ENCODE data around the gene WDFY2.

Gene WDFY2

GRCh38 chr13:51668580-51669195, 84.4 kb downstream of the WDFY2 start:
- Histone ChIP-seq H3K9me3 (ENCODE audit: control insufficient read depth, low read length) (no peaks in the 10 kb centered on the region), H3K36me3 (ENCODE audit: control insufficient read depth, insufficient read depth, low read length) (no peaks in the 10 kb centered on the region), H3K4me3 (ENCODE audit: extremely low read depth, insufficient read depth, low read length, poor library complexity, severe bottlenecking) (no peak overlapping the region), H3K27ac (ENCODE audit: low read depth, low read length, severe bottlenecking) (no peak overlapping the region), H3K4me1 (ENCODE audit: control insufficient read depth, insufficient read depth, low read length, poor library complexity, severe bottlenecking) (peaks cover 7% of the 10 kb centered on the region)
- WGBS, 2 experiments (ENCODE audit: insufficient coverage in 2 of 2) = 90 to 100% methylated on average over 2 to 3 of the region's 6 CpGs

GRCh38 chr13:51673165-51673564, 88.9 kb downstream of the WDFY2 start:
- H3K4me3 ChIP-seq (ENCODE audit: extremely low read depth, insufficient read depth, low read length, poor library complexity, severe bottlenecking) = no peak overlapping the region
- peaks cover 12% of the 10 kb centered on the region for H3K4me1 ChIP-seq (ENCODE audit: control insufficient read depth, insufficient read depth, low read length, poor library complexity, severe bottlenecking)
- no peak overlapping the region for H3K27ac ChIP-seq (ENCODE audit: low read depth, low read length, severe bottlenecking)
- H3K36me3 ChIP-seq (ENCODE audit: control insufficient read depth, insufficient read depth, low read length) = no peaks in the 10 kb centered on the region
- H3K9me3 ChIP-seq (ENCODE audit: control insufficient read depth, low read length) = no peaks in the 10 kb centered on the region
- WGBS, 2 experiments (ENCODE audit: insufficient coverage in 2 of 2) = 100% methylated on average over 1 of the region's 2 CpGs; no CpG with 5 or more reads in 1 of the 2 experiments

- Histone ChIP-seq H3K4me1 (ENCODE audit: control insufficient read depth, insufficient read depth, low read length, poor library complexity, severe bottlenecking) (peaks cover 12% of the 10 kb centered on the region), H3K4me3 (ENCODE audit: extremely low read depth, insufficient read depth, low read length, poor library complexity, severe bottlenecking) (no peak overlapping the region), H3K36me3 (ENCODE audit: control insufficient read depth, insufficient read depth, low read length) (no peaks in the 10 kb centered on the region), H3K27ac (ENCODE audit: low read depth, low read length, severe bottlenecking) (no peak overlapping the region), H3K9me3 (ENCODE audit: control insufficient read depth, low read length) (no peaks in the 10 kb centered on the region)
- WGBS, 2 experiments (ENCODE audit: insufficient coverage in 2 of 2) = 89 to 100% methylated on average over 1 to 4 of the region's 5 CpGs
These were observed 90.0 kb downstream of the WDFY2 start for GRCh38 chr13:51674276-51674675.

GRCh38 chr13:51675385-51675784, 91.1 kb downstream of the WDFY2 start:
- H3K9me3 ChIP-seq (ENCODE audit: control insufficient read depth, low read length) = no peaks in the 10 kb centered on the region
- H3K4me1 ChIP-seq (ENCODE audit: control insufficient read depth, insufficient read depth, low read length, poor library complexity, severe bottlenecking) = peaks cover 12% of the 10 kb centered on the region
- no peak overlapping the region for H3K27ac ChIP-seq (ENCODE audit: low read depth, low read length, severe bottlenecking)
- no peaks in the 10 kb centered on the region for H3K36me3 ChIP-seq (ENCODE audit: control insufficient read depth, insufficient read depth, low read length)
- no peak overlapping the region for H3K4me3 ChIP-seq (ENCODE audit: extremely low read depth, insufficient read depth, low read length, poor library complexity, severe bottlenecking)
- WGBS, 2 experiments (ENCODE audit: insufficient coverage in 2 of 2) = 100% methylated on average over 1 of the region's 1 CpG; no CpG with 5 or more reads in 1 of the 2 experiments

GRCh38 chr13:51675877-51676276, 91.6 kb downstream of the WDFY2 start:
- WGBS, 2 experiments (ENCODE audit: insufficient coverage in 2 of 2) = 100% methylated on average over 1 of the region's 3 CpGs

GRCh38 chr13:51676739-51677138, 92.5 kb downstream of the WDFY2 start:
- Histone ChIP-seq H3K36me3 (ENCODE audit: control insufficient read depth, insufficient read depth, low read length) (peaks cover under 1% of the 10 kb centered on the region), H3K4me1 (ENCODE audit: control insufficient read depth, insufficient read depth, low read length, poor library complexity, severe bottlenecking) (peaks cover 12% of the 10 kb centered on the region), H3K4me3 (ENCODE audit: extremely low read depth, insufficient read depth, low read length, poor library complexity, severe bottlenecking) (no peak overlapping the region), H3K27ac (ENCODE audit: low read depth, low read length, severe bottlenecking) (no peak overlapping the region), H3K9me3 (ENCODE audit: control insufficient read depth, low read length) (no peaks in the 10 kb centered on the region)
- 86 to 100% methylated on average over 1 to 2 of the region's 3 CpGs for WGBS, 2 experiments (ENCODE audit: insufficient coverage in 2 of 2)

More at GRCh38 chr13:51675877-51676276, 91.6 kb downstream of the WDFY2 start:
- no peak overlapping the region for H3K27ac ChIP-seq (ENCODE audit: low read depth, low read length, severe bottlenecking)
- no peak overlapping the region for H3K4me3 ChIP-seq (ENCODE audit: extremely low read depth, insufficient read depth, low read length, poor library complexity, severe bottlenecking)
- H3K36me3 ChIP-seq (ENCODE audit: control insufficient read depth, insufficient read depth, low read length) = no peaks in the 10 kb centered on the region
- H3K9me3 ChIP-seq (ENCODE audit: control insufficient read depth, low read length) = no peaks in the 10 kb centered on the region
- H3K4me1 ChIP-seq (ENCODE audit: control insufficient read depth, insufficient read depth, low read length, poor library complexity, severe bottlenecking) = peaks cover 12% of the 10 kb centered on the region

GRCh38 chr13:51678420-51678819, 94.2 kb downstream of the WDFY2 start:
- peaks cover 4% of the 10 kb centered on the region for H3K4me1 ChIP-seq (ENCODE audit: control insufficient read depth, insufficient read depth, low read length, poor library complexity, severe bottlenecking)
- no peak overlapping the region for H3K4me3 ChIP-seq (ENCODE audit: extremely low read depth, insufficient read depth, low read length, poor library complexity, severe bottlenecking)
- H3K36me3 ChIP-seq (ENCODE audit: control insufficient read depth, insufficient read depth, low read length) = peaks cover 7% of the 10 kb centered on the region
- no peaks in the 10 kb centered on the region for H3K9me3 ChIP-seq (ENCODE audit: control insufficient read depth, low read length)
- no peak overlapping the region for H3K27ac ChIP-seq (ENCODE audit: low read depth, low read length, severe bottlenecking)

GRCh38 chr13:51679616-51680015, 95.4 kb downstream of the WDFY2 start:
- Histone ChIP-seq H3K9me3 (ENCODE audit: control insufficient read depth, low read length) (no peaks in the 10 kb centered on the region), H3K4me1 (ENCODE audit: control insufficient read depth, insufficient read depth, low read length, poor library complexity, severe bottlenecking) (peaks cover 4% of the 10 kb centered on the region), H3K4me3 (ENCODE audit: extremely low read depth, insufficient read depth, low read length, poor library complexity, severe bottlenecking) (no peak overlapping the region), H3K36me3 (ENCODE audit: control insufficient read depth, insufficient read depth, low read length) (peaks cover 7% of the 10 kb centered on the region), H3K27ac (ENCODE audit: low read depth, low read length, severe bottlenecking) (no peak overlapping the region)
- WGBS, 2 experiments (ENCODE audit: insufficient coverage in 2 of 2) = 87 to 94% methylated on average over 2 to 3 of the region's 3 CpGs

- 93 to 94% methylated on average over 4 of the region's 6 CpGs for WGBS, 2 experiments (ENCODE audit: insufficient coverage in 2 of 2)
- Histone ChIP-seq H3K4me1 (ENCODE audit: control insufficient read depth, insufficient read depth, low read length, poor library complexity, severe bottlenecking) (peaks cover under 1% of the 10 kb centered on the region), H3K36me3 (ENCODE audit: control insufficient read depth, insufficient read depth, low read length) (peaks cover 7% of the 10 kb centered on the region), H3K9me3 (ENCODE audit: control insufficient read depth, low read length) (no peaks in the 10 kb centered on the region), H3K4me3 (ENCODE audit: extremely low read depth, insufficient read depth, low read length, poor library complexity, severe bottlenecking) (no peak overlapping the region), H3K27ac (ENCODE audit: low read depth, low read length, severe bottlenecking) (no peak overlapping the region)
These were observed 96.9 kb downstream of the WDFY2 start for GRCh38 chr13:51681037-51681678.

GRCh38 chr13:51682686-51683085, 98.4 kb downstream of the WDFY2 start:
- Histone ChIP-seq H3K4me1 (ENCODE audit: control insufficient read depth, insufficient read depth, low read length, poor library complexity, severe bottlenecking) (peaks cover 6% of the 10 kb centered on the region), H3K9me3 (ENCODE audit: control insufficient read depth, low read length) (no peaks in the 10 kb centered on the region), H3K4me3 (ENCODE audit: extremely low read depth, insufficient read depth, low read length, poor library complexity, severe bottlenecking) (no peak overlapping the region), H3K27ac (ENCODE audit: low read depth, low read length, severe bottlenecking) (no peak overlapping the region), H3K36me3 (ENCODE audit: control insufficient read depth, insufficient read depth, low read length) (peaks cover 7% of the 10 kb centered on the region)
- 88% methylated on average over 1 of the region's 1 CpG; no CpG with 5 or more reads in 1 of the 2 experiments for WGBS, 2 experiments (ENCODE audit: insufficient coverage in 2 of 2)

- no peak overlapping the region for H3K4me3 ChIP-seq (ENCODE audit: extremely low read depth, insufficient read depth, low read length, poor library complexity, severe bottlenecking)
- WGBS, 2 experiments (ENCODE audit: insufficient coverage in 2 of 2) = 82 to 100% methylated on average over 1 of the region's 1 CpG
- no peaks in the 10 kb centered on the region for H3K9me3 ChIP-seq (ENCODE audit: control insufficient read depth, low read length)
- H3K27ac ChIP-seq (ENCODE audit: low read depth, low read length, severe bottlenecking) = no peak overlapping the region
- H3K4me1 ChIP-seq (ENCODE audit: control insufficient read depth, insufficient read depth, low read length, poor library complexity, severe bottlenecking) = peaks cover 15% of the 10 kb centered on the region
- H3K36me3 ChIP-seq (ENCODE audit: control insufficient read depth, insufficient read depth, low read length) = peaks cover 7% of the 10 kb centered on the region
These were observed 99.3 kb downstream of the WDFY2 start for GRCh38 chr13:51683597-51683996.
